Erythroblast (primary cell): Measurements from ENCODE around the gene PMM1.

Experiments used
- GATA1 ChIP-seq: IDR thresholded peaks from 2 replicates; pipeline ENCODE4 v1.6.1; 2011; ENCODE audit warnings: low read depth, mild to moderate bottlenecking, control low read depth, low read length, moderate library complexity
- POLR2A ChIP-seq: IDR thresholded peaks from 2 replicates; pipeline ENCODE4 v1.6.1; 2011; ENCODE audit warnings: mild to moderate bottlenecking, low read length

DNA sequence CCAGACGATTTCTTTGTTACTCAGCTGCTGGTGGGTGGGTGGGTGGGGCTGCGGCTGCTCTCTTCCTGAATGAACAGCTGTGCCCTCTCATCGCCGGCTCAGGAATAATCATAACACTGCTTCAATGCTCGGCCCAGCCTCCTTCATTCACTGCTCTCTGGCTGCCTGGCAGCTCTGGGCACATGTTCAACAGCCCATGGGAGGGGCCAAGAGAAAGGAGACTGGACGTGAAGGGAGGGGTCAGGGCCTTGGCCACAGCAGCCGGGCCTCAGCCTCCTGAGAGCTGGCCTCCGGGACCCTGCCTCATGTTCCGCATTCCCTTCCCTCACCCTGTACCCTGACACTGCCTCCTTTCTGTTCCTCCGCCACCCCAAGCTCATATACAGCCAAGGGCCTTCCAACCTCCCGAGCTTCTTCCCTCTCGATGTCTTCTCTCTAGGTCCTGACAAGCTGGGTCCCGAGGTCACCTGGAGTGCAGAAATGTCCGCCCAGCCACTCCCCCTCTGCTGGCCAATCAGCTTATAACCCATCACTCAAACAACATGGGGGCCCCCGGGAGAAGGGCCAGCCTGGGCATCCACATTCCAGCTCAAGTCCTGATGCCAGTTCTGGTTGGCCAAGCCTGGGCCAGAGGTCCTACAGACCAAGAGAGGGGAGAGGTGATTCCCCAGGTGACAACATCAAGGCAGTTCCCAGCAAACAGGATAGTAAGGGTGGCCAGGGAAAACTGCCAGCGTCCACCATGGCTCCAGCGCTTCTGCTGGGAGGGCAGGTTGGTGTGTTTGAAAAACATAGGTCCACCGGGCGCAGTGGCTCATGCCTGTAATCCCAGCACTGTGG lies 32.0 kb downstream of the PMM1 start:
- TF ChIP-seq POLR2A: no peak
- TF ChIP-seq GATA1: no peak
